NK-92 (cell line): ENCODE measurements around the gene ZNF354B.
"Not testable (repeated sequence)": the region's sequence is repeated elsewhere in the genome, so short reads cannot be mapped to it uniquely, and the experiment has no call there.

Experiments
- DNase-seq: peaks from one replicate; lab custom pipeline; 2025; ENCODE audit not compliant: unreplicated experiment; lab: John Stamatoyannopoulos, UW

Gene ZNF354B

DNA sequence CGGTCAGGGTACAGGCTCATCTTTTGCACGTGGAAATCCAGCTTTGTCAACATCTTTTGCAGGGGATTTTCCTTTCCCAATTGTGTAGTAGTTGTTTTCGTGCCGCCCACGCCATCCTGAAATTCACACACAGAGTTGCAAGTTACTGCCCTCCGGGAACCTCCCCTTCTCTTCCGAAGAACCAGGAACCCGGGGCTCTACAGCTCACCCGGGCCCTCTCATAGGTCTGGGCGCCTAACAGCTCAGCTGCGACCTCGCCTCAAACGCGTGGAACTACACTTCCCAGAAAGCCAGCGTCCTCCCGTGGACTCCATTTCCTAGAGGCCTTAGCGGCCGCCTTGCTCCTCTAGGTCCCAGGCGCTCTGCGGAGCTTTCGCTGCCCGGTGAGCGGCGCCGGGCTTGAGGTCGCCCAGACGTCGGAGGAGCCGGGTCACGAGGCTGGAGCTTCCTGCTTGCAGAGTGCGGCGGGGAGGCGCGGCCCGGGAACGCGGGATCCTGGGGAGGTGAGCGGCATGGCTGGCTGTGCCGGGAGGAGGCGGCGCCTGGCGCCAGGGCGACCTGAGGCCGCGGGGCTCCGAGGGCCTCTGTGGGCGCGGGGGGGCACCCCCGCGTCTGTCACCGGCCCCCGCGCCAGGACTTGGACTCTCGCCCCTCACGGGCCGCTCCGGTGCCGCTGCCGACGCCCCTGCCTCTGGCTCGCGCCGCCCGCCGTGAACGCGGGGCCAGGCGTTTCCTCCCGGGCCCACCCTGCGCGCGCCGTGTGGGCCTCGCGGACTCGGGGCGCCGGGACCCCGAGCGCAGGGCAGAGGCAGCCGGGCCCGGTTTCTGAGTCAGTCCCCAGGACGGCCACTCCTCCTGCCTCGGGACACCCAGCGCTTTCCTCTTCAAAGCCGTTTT lies at the start of gene ZNF354B:
Gene ZNF354B (plus strand): TSS at position 329 of the 897 bp plus-strand sequence. CDS start 1,095 bp downstream, outside the sequence.
- no peak for DNase-seq

DNA sequence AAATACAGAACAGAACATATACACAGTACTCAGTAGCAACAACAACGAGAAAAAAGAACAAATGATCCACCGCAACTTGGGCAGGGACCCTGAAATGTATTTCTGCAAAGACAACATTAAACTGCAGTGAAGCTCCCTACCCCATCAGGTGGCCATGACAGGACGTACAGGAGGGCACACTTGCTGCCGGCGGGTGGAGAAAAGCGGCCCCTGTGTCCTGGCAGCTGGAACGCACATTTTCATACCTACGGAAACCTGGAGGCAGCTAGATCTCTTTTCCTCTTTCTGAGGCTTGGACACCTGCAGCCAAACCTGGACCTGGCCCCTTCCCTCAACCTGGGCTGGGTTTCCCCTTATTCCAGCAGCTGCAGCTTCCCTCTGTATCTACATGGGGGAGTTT lies 42.2 kb upstream of the ZNF354B start:
- no peak for DNase-seq

DNA sequence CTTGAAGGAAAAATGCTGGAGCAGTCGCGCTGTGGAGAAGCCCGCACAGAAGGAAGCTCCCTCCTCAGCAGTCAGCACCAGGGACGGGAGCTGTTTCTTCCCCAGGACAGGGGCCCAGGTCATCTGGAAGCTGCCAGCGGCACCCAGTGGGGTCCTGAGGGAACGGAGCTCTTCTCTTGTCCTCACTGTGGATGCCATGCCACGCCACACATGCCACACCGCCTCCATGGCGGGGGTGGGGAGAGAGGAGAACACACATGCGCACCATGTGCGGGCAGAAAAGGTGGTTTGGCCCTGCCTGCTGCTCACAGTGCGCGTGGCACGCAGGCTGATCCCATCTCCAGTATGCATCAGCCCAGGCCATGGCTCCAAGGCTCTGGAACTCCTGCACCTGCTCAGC lies 41.7 kb upstream of the ZNF354B start:
- no peak for DNase-seq

DNA sequence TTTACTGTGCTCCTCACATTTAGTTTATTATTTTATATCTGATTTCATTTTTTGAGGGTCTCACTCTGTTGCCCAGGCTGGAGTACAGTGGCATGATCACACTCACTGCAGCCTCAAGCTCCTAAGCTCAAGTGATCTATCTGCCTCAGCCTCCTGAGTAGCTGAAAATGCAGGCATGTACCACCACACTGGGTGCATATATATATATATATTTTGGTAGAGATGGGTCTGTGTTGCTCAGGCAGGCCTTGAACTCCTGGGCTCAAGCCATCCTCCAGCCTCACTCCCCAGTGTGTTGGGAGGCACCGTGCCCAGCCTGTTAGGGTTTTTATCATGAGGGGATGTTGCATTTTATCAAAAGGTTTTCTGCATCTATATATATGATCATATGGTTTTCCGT lies 39.8 kb upstream of the ZNF354B start:
- DNase-seq: no peak

DNA sequence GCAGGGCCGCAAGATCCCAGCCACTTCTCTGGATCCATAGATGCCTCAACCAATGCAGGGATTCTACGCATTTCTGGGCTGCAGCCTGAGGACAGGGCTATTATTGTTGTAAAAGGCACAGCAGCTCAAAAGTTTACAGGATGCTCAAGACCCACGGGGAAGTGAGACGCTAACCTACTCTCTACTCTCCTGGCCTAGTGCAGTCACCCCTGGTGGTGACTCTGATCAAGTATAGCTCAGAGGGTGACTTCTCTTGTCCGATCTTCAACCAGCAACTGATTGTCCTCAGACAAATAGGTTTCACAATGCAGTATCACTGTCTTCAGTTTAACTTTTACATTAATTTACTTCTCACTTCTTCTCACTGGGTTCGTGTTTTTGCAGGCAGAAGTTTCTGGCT lies 34.3 kb upstream of the ZNF354B start:
- no peak for DNase-seq

DNA sequence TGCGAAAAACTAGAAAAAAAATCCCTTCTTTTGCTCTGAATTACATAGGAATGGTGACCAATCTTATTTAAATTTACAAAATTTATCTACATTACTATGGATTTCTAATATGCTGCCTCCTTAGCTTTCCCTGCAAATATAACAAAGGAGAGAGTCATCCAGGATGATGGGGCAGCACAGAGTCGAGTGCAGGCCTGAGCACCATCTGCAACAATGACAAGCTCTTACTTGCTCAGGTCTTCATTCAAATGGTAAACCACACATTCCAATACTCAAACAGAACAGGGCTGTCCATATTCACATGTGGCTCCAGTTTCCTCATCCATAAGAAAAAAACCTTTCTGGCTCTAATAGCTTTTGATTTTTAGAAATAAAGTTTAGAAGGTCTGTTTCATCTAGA lies 33.5 kb upstream of the ZNF354B start:
- DNase-seq: no peak

DNA sequence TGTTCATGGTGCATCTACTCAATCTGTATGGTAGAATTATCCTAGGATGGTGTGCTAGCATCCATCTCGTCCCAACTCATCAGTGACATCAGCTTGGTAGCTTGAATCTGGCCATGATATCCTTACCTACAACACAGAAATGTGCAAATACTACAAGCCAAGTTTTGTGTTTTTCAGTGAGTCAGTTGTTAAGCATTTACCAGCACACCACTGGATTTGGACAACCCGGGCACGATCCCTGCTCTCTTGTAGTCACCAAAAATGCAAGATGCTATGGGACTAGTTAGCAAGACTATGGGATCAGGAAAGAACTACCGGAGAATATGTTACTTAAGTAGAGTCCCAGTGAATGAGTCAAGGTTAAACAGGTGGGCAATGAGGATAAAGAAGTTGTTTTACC lies 32.1 kb upstream of the ZNF354B start:
- DNase-seq: no peak

DNA sequence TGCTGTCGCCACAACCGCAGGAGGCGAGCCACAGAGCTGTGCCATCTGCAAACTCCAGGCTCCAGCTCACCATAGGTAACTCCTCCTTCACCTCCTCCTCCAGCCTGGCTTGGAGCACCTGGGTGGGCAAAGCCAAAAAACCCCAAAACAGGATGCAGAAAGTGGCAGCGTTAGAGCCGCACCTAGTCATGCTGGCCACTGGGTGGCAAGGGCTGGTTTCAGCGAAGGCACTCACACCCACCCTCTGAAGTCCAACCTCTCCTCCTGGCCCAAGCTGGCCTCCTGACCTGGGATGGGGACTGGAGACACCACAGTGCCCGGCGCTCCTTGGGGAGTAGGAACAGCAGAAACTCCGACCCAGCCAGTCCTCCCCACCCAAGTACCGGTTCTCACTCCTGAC lies 28.7 kb upstream of the ZNF354B start:
- no peak for DNase-seq

DNA sequence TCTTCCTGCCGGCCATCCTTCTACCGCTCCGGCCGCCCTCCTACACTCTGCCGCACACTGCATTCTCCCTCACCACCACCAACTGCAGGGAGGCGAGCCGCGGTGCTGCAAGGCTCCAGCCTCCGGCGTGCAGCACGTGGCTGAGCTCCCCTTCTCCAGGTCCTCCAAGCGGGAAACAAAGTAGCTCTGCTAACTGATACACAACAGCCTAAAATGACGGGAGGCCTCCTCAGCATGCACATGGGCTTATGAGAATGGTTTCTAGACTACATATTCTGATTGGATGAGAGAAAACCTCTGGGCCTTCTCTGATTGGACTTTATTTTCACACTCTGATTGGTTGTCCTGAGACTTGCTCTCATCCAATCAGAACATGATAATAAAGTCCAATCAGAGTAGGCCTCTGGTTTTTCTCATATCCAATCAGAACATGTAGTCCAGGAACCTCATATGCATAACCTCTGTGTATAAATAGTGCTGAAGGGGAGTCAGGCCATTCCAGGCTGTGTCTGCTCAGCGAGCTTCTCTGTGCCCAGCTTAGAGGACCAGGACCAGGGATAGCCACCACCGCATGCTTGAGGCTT lies 27.0 kb upstream of the ZNF354B start:
- DNase-seq: no peak

DNA sequence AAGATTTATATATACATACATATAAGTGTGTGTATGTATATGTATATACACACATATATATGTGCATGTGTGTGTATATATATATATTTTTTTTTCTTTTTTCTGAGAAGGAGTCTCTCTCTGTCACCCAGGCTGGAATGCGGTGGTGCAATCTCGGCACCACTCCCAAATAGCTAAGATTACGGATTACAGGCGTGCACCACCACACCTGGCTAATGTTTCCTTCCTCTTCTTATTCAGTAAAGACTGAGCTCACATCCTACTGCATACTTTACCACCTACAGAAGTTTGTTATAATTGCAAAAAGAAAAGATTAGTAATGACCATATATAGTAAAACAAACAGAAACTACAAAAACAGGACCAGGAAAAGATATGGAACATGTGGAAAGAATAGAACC lies 23.1 kb upstream of the ZNF354B start:
- DNase-seq: no peak

DNA sequence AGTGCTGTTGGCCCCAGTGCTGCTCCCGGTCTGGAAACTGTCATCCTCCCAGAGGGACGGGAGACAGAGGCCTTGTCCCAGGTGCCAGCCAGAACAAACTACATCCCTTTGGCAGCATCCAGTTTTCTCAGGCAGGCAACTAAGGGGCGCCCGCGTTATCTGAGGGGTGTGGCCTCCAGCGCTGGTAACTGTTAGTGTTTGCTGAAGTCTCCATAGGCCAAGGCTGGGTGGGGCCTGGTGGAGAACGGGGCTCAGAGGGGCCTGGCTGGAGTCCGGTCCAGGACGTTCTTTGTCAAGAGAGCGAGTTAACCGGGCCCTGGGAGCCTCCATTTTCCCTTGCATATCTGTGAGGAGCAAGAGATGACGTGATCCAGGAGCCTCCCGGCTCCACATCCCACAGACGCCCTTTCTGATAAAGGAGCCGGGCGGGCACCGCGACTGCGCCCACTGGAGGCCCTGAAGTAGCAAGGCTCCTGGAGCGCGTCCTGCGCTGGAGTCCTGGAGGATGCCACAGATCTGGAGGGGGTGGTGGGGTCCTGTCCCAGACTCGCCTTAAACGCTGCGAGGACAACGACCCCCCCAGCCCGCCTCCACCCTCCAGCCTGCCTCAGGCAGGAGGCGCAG lies 20.9 kb upstream of the ZNF354B start:
- DNase-seq: not testable (repeated sequence)

DNA sequence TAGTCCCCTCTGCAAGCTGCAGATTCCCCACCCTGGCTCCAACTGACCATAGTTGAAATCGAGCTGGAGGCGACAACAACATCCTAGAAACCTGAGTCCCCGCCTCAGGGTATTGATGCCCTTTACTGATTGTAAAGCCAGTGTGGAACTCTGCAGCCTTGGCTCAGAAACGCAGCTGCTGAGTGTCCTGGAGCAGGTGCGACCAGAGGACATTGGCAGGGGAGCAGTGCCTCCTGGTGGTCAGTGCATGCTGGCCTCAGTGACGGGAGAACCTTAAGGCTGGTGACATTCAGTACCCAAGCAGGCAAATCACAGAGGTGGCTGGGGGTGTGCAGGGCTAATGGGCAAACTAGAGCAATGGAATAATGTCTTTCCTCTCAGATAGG lies 20.4 kb upstream of the ZNF354B start:
- DNase-seq: no peak

DNA sequence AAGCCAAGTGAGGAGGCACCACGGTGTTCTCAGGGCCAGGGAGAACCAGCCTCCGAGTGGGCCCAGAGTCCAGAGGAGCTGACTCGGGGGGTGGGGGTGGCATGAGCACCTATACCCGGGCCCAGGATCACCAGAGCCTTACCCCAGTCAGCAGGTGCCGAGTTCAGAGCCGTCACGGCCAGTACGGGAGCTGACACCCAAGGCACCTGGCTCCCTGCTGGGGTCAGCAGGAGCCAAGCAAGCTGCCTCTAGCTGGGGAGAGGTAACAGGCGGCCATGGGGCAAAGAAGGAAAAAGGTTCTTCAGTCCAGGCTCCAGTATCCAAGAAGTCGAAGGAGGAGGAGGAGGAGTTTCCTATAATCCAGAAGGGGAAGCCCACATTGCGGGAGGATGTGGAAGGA lies 19.4 kb upstream of the ZNF354B start:
- not testable (repeated sequence) for DNase-seq

DNA sequence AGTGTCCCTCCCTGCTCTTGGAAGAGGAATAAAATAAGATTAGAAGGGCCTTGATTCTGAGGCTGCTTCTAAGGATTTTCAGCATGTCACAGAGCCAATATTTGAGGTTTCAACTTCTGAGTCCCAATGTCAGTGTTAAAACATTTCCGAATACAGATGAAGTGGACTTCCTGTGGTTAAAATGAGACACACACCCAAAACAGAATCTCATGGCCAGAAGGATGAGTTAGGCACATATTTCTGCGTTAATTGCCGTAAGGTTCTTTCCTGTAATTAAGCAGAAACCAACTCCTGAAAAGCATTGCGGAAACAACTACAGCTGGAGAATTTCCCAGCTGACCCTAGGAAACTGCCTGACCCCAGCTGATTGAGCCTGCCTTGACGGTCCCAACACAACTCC lies 10.4 kb upstream of the ZNF354B start:
- no peak for DNase-seq

DNA sequence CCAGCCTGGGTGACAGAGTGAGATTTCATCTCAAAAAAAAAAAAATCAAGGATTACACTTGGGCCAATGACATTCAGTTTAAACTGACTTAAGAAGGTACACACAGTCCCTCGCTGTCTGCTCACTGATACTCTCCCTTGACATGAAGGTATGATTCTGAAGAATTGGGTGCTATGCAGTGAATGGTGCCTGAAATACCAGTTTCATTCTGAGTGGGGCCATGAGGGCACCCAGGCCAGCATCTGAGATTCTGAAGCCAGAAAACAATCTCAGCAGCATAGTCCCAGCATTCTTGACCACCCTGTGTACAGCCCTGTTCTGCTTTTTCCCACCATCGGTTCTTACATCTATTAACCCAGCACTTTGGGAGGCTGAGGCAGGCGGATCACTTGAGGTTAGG lies 7.8 kb upstream of the ZNF354B start:
- no peak for DNase-seq

DNA sequence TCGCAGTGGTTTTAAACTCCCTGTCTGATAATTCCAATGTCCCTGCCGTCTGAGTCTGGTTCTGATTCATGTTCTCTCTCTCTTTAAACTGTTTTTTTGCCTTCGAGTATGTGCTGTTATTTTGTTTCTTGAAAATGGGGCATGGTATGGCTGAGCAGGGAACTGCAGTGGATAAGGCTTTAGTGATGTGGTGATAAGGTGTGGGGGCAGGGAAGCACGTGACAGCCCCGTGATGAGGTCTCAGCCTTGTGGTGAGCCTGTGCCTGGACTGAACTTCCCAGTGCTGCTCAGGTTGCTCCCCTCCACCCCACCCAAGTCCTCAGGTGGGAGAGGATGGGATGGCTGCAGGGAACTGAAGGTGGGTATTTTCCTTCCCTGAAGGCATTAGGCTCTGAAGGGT lies 5.5 kb upstream of the ZNF354B start:
- no peak for DNase-seq

DNA sequence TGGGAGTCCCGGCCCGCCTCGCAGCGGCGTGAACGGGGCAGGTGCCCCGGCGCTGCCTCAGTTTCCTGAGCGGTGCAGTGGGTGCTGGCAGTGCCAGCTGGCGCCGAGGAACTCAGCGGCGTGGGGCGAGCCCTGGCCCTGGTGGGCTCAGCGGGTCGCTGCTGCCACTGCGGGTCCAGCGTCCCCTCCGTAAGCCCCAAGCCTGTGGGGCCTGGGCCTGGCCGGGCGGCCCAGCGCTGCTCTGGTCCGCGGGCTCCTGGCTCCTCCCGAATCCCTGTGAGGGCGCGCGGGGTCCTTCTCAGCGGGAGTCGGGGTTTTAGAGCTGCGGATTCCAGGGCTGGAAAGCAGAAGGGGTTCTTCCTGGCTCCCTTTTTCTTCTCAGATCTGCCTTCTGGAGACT lies 862 bp downstream of the ZNF354B start:
- not testable (repeated sequence) for DNase-seq

DNA sequence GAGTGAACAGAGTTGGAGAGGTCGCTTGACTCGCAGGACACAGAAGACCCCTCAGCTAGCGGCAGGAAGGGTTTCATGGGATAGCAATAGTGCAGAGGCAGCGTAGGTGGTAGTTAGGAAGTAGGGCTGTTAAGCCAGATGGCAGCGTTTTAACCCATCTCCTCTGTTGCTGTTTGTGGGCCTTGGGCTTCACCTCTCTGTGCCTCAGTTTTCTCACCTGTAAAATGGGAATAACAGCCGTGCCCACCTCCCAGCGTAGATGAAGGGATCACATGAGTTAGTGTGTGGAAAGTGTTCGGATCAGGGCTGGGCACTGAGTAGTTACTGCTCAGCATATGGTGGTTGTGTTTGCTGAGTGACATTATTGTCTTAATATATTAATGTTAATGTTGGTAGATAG lies 1.9 kb downstream of the ZNF354B start:
- DNase-seq: no peak

DNA sequence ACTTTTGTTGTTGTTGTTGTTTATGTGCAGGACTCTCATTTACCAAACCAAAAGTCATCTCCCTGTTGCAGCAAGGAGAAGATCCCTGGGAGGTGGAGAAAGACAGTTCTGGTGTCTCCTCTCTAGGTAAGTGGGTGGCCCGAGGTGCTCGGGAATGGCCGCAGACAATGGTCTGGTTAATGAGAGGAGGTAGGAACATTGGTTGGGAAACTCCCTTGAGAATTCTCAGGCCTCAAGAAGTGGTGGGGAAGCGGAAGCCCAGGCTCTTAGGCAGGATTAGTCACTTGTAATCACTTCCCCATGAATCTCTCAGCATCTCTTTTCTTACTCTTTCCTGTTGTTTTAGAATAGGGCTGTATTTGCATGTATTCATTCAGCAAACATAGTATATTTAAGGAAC lies 7.2 kb downstream of the ZNF354B start:
- no peak for DNase-seq

DNA sequence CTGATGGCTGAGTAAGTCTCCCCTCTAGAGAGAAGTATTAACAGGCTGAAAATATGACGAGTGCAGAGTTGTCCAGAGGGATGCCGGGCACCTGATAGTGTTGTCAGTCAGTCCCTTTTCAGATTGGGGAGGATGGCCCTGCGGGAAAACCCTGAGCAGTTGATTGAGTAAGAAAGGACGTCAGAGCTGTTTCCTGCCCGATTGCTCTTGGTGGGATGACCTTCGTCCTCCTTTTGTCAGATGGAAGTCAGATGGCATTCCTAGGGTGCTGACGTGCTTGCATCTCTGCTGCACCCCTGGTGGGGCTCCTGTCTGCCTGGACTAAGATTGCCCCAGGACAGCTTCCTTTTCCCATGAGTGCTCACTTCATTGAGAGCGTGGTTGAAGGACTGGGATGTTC lies 9.8 kb downstream of the ZNF354B start:
- DNase-seq: no peak

DNA sequence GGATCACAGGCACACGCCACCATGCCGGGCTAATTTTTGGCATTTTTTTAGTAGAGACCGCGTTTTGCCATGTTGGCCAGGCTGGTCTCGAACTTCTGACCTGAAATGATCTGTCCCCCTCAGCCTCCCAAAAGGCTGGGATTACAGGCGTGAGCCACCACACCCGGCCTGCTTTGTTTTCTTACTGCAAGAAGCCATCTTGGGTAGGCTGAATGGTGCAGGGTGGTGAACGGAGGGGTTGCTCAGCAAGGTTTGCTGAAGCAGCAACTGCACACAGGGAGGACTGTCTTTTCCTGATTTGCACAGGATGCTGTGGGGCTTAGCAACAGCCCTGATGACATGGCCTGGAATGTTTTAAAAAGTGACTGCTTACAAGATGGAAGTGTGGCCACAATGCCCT lies 10.7 kb downstream of the ZNF354B start:
- DNase-seq: no peak

DNA sequence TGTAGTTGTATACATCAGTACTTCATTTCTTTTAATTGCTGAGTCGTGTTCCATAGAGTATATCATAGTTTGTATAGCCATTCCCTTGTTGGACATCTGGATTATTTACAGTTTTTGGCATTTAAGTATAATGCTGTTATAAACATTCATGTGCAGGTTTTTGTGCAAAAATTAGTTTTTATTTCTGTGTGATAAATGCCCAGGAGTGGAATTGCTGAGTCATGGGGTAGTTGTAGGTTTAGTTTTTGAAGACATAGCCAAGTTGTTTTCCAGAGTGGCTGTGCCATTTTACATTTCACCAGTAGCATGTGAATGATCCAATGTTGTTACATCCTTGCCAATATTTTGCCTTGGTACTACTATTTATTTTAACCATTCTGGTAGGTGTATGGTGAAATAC lies 12.5 kb downstream of the ZNF354B start:
- no peak for DNase-seq
